ENCODE measurements around the gene PBX4. TPM values are rescaled to one million over a fixed set of nuclear protein-coding genes. Genes with fewer than 3 reads are reported as not detected.
A peak's percentile ranks its signal among the peaks of the same experiment; 100 is the strongest.

The PBX4 gene
- total RNA-seq, 2 donors from 2014 or later = 1.6 to 8.2 TPM

DNA sequence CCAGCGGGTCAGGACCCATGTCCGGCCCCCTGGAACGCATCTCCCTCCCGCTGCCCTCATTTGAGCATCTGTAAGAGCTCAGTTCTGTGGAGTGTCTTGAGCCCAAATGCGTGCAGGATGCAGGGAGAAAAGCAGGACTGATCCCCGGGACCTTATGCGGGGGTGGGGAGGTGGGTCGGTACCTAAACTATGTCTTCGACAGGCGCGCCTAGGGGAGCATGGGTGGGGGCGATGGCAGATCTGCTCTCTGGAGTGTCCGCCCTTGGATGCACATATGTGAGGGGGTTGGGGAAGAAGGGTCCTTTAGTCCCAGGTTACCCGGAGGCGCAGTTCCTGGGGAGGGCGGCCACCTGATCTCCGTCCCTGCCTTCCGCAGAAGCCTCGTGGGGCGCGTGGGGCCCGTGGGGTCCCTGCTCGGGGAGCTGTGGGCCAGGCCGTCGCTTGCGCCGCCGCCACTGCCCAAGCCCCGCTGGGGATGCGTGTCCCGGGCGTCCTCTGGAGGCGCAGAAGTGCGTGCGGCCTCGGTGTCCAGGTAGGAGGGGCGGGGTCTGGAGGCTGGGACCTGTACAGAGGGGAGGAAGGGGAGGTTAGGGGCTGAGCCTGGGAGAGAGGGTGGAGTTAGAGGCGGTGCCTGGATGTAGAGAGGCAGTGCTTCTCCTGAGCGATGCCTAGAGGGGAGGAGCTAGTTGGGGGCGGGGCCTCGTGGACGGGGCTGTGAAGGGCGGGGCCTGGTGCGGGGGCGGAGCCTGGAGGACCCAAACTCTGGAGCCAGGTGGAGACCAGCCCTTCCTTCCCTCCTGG lies 77.6 kb downstream of the PBX4 start:
- intact Hi-C loops (cut with DNase I) = no loop called here
- Histone ChIP-seq H3K4me1 (peaks cover 28% of the 10 kb centered on the region), H3K27me3 (peaks cover 0 to 30% of the 10 kb centered on the region in 2 donors), H3K4me3 (no peak overlapping the region), H3K27ac (no peak overlapping the region), H3K36me3 (replicated peaks in 1 of 2; ENCODE audit: insufficient read depth in 1 of 2, low read depth in 2 of 2) (no peaks in the 10 kb centered on the region), H3K9me3 (no peaks in the 10 kb centered on the region)
- peak; percentile 20 for ATAC-seq
- peak; percentile 28 to 59 (median 36) for DNase-seq
- WGBS, 2 donors = 4 to 8% methylated on average over 33 to 45 of the region's 45 CpGs
- TF ChIP-seq CTCF (IDR thresholded peaks at IDR 0.05) (no peak), POLR2A (IDR thresholded peaks at IDR 0.05) (no peak)

DNA sequence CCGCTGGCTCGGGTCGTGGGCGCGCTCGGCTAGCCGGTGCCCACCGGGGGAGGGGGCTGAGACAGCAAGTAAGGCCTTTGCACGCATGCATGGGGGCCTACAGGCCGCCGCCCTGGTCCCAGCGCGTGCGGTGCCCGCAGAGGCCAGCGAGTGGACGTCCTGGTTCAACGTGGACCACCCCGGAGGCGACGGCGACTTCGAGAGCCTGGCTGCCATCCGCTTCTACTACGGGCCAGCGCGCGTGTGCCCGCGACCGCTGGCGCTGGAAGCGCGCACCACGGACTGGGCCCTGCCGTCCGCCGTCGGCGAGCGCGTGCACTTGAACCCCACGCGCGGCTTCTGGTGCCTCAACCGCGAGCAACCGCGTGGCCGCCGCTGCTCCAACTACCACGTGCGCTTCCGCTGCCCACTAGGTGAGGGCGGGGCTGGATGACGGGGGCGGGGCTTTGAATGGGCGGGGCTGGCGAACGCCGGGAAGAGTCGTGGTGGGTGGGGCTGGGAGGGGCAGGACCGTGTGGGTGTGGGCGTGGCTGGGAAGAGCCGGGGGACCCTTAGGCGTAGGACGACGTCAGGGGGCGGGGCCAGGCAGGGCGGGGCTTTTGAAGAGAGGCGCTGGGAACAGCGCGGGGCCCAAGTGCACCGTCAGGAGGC lies 78.3 kb downstream of the PBX4 start:
- Histone ChIP-seq H3K9me3 (no peaks in the 10 kb centered on the region), H3K36me3 (replicated peaks in 1 of 2; ENCODE audit: insufficient read depth in 1 of 2, low read depth in 2 of 2) (no peaks in the 10 kb centered on the region), H3K27me3 (peaks cover 0 to 30% of the 10 kb centered on the region in 2 donors), H3K4me1 (peaks cover 28% of the 10 kb centered on the region), H3K4me3 (no peak overlapping the region), H3K27ac (no peak overlapping the region)
- WGBS, 2 donors = 15 to 16% methylated on average over 4 to 64 of the region's 74 CpGs
- DNase-seq = peak; percentile 37 to 64 (median 47)
- ATAC-seq = peak; percentile 22
- TF ChIP-seq POLR2A (IDR thresholded peaks at IDR 0.05) (no peak), CTCF (IDR thresholded peaks at IDR 0.05) (no peak)
- intact Hi-C loops (cut with DNase I) = no loop called here

- Histone ChIP-seq H3K4me1 (peaks cover 28% of the 10 kb centered on the region), H3K9me3 (no peaks in the 10 kb centered on the region), H3K27ac (no peak overlapping the region), H3K27me3 (peaks cover 0 to 30% of the 10 kb centered on the region in 2 donors), H3K36me3 (replicated peaks in 1 of 2; ENCODE audit: insufficient read depth in 1 of 2, low read depth in 2 of 2) (no peaks in the 10 kb centered on the region), H3K4me3 (no peak overlapping the region)
- ATAC-seq (no peak), DNase-seq (no peak)
- TF ChIP-seq POLR2A (IDR thresholded peaks at IDR 0.05) (no peak), CTCF (IDR thresholded peaks at IDR 0.05) (no peak)
- intact Hi-C loops (cut with DNase I) = loop anchor here (5.0 kb wide), 1 partner anchor 418 kb away; no protein-coding TSS in a partner anchor
- 30 to 41% methylated on average over 2 to 19 of the region's 19 CpGs for WGBS, 2 donors
Observed at GRCh38 chr19:19539698-19540063, 78.8 kb downstream of the PBX4 start.

GRCh38 chr19:19538785-19539166 lies 79.7 kb downstream of the PBX4 start:
- WGBS, 2 donors = 19 to 35% methylated on average over 7 of the region's 7 CpGs
- Histone ChIP-seq H3K4me3 (no peak overlapping the region), H3K4me1 (peaks cover 28% of the 10 kb centered on the region), H3K27ac (no peak overlapping the region), H3K9me3 (no peaks in the 10 kb centered on the region), H3K36me3 (replicated peaks in 1 of 2; ENCODE audit: insufficient read depth in 1 of 2, low read depth in 2 of 2) (no peaks in the 10 kb centered on the region), H3K27me3 (peaks cover 0 to 30% of the 10 kb centered on the region in 2 donors)
- intact Hi-C loops (cut with DNase I) = loop anchor here (5.0 kb wide), 1 partner anchor 419 kb away; no protein-coding TSS in a partner anchor
- no peak for TF ChIP-seq CTCF (IDR thresholded peaks at IDR 0.05)
- no peak for TF ChIP-seq POLR2A (IDR thresholded peaks at IDR 0.05)
- DNase-seq (no peak), ATAC-seq (no peak)
